Spinal cord (tissue), 10 donors: ENCODE results near the gene DSN1. TPM values are rescaled to one million over a fixed set of nuclear protein-coding genes. Genes with fewer than 3 reads are reported as not detected.

Source experiments
- DNase-seq, 6 donors: peaks; one replicate each; pipeline versions ENCODE4 v3.0.0 to v3.0.0-alpha.2; 2013 to 2015; ENCODE audit warnings: low spot score in 6 of 6, low read depth in 4 of 6
- H3K27ac ChIP-seq: one replicate; pipeline ENCODE4 v1.5.1; 2013; ENCODE audit warnings: low read depth, low read length, control low read depth
- H3K27me3 ChIP-seq: one replicate; pipeline ENCODE4 v1.6.1; 2013; ENCODE audit warnings: low read length; ENCODE audit not compliant: control insufficient read depth, insufficient read depth
- H3K36me3 ChIP-seq: one replicate; pipeline ENCODE4 v1.6.1; 2013; ENCODE audit warnings: low read length; ENCODE audit not compliant: control insufficient read depth, insufficient read depth
- H3K4me1 ChIP-seq: one replicate; pipeline ENCODE4 v1.6.1; 2013; ENCODE audit warnings: low read length; ENCODE audit not compliant: control insufficient read depth, insufficient read depth
- H3K4me3 ChIP-seq: one replicate; pipeline ENCODE4 v1.5.1; 2013; ENCODE audit warnings: low read depth, low read length, control low read depth
- H3K9me3 ChIP-seq: one replicate; pipeline ENCODE4 v1.6.1; 2013; ENCODE audit warnings: low read length; ENCODE audit not compliant: control insufficient read depth, insufficient read depth
- WGBS: methylation state at CpG from one replicate; pipeline ENCODE4 v1.1.5; 2013; ENCODE audit warnings: missing lambda C conversion rate; ENCODE audit not compliant: insufficient coverage; 5-methylcytosine and 5-hydroxymethylcytosine counted together
- polyA plus RNA-seq, 2 donors: library from polyadenylated mRNA; unstranded; fragments of 120-200 nt; gene quantifications; one replicate each; pipeline ENCODE4 v1.2.1, GENCODE V29; 2013; ENCODE audit not compliant: insufficient read length in 2 of 2
- total RNA-seq, 2 donors: library from RNA; depleted of rRNA in 1 of 2; stranded (reverse); fragments of 120-200 nt in 1 of 2; fragments of >200 nt in 1 of 2; gene quantifications; one replicate each; pipeline versions ENCODE4 v1.2.3 to v1.2.4, GENCODE V29; 2013 to 2014
- donor health status: healthy.

DSN1 gene
- total and polyA plus RNA-seq, 4 donors: 12.2 to 14.5 (median 13.4) TPM

DNA sequence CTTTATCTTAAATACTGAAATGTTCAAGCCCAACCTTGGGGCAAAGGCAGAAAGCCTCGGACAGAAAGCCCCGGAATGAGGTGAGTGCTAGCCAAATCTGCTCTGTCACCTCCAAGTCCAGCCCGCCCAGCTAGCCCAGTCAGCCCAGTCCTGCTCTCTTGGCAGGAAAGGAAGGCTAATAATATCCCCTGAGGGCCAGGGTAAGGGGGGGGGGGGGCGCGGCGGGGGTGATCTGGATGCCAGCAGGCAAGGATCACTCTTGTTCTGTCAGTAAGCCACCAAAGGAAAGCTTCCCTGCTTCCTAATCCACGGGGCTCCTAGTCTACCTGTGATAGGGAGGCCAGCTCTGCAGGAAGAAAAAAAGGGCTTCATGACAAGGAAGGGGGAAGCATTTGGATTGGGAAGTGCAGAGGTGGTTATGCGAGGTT, 28.8 kb downstream of the DSN1 start:
- Histone ChIP-seq H3K4me3 (peak overlapping the region; percentile 61), H3K27ac (no peak overlapping the region), H3K27me3 (no peaks in the 10 kb centered on the region), H3K9me3 (no peaks in the 10 kb centered on the region), H3K4me1 (peaks cover 18% of the 10 kb centered on the region), H3K36me3 (peaks cover 6% of the 10 kb centered on the region)
- WGBS: no CpG with 5 or more reads among the region's 8 CpGs
- DNase-seq: peak in 1 of 6 donors; percentile 10

DNA sequence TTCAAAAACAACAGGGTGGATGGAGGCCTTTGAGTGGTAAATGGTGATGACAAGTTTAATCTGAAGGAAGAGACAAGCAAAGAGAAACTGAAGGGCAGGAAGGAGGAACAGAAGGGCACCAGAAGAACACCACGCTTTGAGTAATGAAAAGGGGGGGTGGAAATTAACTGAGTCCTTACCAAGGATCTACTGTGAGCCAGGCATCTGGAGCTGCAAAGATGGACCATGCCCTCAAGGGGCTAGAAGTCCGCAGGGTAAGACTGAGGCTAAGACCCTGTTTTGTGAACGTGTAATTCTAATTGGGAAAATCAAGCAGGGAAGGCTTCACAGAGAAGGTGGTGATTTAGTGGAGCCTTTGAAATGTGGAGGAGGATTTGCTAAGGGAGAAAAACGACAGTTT, 29.3 kb downstream of the DSN1 start:
- Histone ChIP-seq H3K4me3 (no peak overlapping the region), H3K9me3 (no peaks in the 10 kb centered on the region), H3K36me3 (peaks cover 6% of the 10 kb centered on the region), H3K27ac (no peak overlapping the region), H3K27me3 (no peaks in the 10 kb centered on the region), H3K4me1 (peaks cover 18% of the 10 kb centered on the region)
- no peak for DNase-seq
- WGBS: 95% methylated on average over 3 of the region's 4 CpGs

DNA sequence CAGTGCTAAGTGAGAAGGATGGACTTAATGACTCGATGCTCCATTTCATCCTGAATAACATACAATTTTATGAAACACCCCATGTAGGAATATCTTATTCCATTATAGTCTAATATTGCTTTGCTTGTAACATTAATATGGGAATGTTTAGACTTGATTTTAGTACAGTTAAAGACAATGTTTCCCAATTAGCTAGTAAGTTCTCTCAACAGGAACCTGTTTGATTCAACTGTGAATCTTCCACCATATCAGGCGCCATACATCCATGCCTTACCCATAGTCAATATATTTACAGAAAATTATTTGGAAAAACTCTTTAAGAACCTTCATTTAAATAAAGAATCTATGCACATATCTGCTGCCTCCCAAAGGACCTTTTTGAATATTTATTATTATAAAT, 31.0 kb downstream of the DSN1 start:
- no peaks in the 10 kb centered on the region for H3K27me3 ChIP-seq
- no peak for DNase-seq
- no peak overlapping the region for H3K27ac ChIP-seq
- no CpG with 5 or more reads among the region's 2 CpGs for WGBS
- peaks cover 6% of the 10 kb centered on the region for H3K36me3 ChIP-seq
- no peak overlapping the region for H3K4me3 ChIP-seq
- H3K9me3 ChIP-seq: no peaks in the 10 kb centered on the region
- peaks cover 18% of the 10 kb centered on the region for H3K4me1 ChIP-seq

DNA sequence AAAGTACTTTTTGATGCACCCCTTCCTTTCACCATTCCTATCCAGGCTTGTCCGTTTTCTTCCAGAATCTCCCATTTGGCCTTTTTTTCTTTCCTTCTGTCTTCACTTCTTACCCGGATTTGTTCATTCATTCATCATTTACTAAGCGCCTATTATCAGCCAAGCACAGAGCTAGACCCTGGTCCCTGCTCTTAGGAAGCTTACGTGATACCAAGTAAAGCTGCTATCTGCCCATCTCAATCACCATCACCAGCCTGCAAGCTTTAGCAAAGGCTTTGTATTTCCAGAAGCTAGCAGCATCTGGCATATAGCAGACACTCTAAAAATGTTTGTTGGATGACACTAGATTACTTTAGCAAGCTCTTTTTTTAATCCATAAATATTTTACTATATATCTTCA, 32.5 kb downstream of the DSN1 start:
- no peak overlapping the region for H3K4me3 ChIP-seq
- H3K27ac ChIP-seq: no peak overlapping the region
- 68% methylated on average over 3 of the region's 4 CpGs for WGBS
- peaks cover 10% of the 10 kb centered on the region for H3K4me1 ChIP-seq
- no peaks in the 10 kb centered on the region for H3K9me3 ChIP-seq
- H3K36me3 ChIP-seq: peaks cover 6% of the 10 kb centered on the region
- no peaks in the 10 kb centered on the region for H3K27me3 ChIP-seq
- no peak for DNase-seq

DNA sequence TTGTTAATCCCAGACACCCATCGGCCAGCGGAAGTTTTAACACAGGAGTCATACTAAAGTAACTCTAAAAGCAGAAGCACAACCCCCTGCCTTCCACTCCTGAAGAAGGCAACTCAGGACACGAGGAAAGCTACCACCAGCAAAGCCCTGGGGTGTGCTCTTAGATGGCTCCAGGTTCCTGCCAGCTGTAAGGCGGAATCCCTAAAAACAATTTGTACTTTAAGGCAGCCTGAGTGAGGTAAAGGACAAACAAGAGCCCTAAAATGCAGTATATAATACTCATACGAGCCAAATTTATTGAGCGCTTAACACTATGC, 36.4 kb downstream of the DSN1 start:
- no peak overlapping the region for H3K4me3 ChIP-seq
- no peak overlapping the region for H3K27ac ChIP-seq
- no peaks in the 10 kb centered on the region for H3K4me1 ChIP-seq
- 83% methylated on average over 4 of the region's 6 CpGs for WGBS
- H3K36me3 ChIP-seq: no peaks in the 10 kb centered on the region
- H3K9me3 ChIP-seq: no peaks in the 10 kb centered on the region
- DNase-seq: no peak
- H3K27me3 ChIP-seq: no peaks in the 10 kb centered on the region

DNA sequence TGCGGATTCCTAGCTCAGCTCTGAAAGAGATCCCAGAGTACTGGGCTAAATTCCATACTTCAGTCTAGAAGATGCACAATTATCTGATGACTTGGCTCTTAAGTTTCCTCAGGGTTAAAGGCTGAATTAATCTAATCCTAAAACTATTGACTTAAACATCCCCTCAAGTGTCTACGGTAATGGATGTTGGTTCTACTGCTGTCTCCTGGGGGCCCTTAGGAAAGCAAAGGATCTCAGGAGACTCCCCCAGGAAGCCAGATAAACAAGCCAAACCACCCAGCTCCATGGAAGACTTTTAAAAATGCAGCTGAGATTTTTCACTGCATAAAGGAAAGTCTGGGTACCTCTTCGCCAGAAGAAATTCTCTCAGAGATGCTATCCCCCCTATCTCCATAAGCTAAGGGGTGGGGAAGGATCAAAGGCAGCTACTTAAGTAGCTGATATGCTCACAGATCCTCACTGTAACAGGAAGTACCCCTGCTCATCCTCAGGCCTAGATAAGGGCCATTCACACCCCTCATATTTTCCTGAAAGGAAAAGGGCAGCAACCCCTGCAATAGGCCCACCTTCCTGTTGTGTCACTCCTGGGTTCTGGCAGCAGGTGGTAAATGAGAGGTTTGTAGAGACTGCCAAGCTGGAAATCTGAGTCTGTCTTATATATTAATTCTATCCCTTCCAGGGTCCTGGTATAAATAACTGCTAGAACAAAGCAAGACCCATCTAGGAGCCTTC, 36.9 kb downstream of the DSN1 start:
- 83% methylated on average over 1 of the region's 3 CpGs for WGBS
- Histone ChIP-seq H3K4me3 (no peak overlapping the region), H3K27ac (no peak overlapping the region), H3K36me3 (no peaks in the 10 kb centered on the region), H3K9me3 (no peaks in the 10 kb centered on the region), H3K4me1 (no peaks in the 10 kb centered on the region), H3K27me3 (no peaks in the 10 kb centered on the region)
- DNase-seq: no peak

GRCh38 chr20:36732456-36732855, 41.1 kb downstream of the DSN1 start:
- Histone ChIP-seq H3K36me3 (no peaks in the 10 kb centered on the region), H3K4me1 (no peaks in the 10 kb centered on the region)
- 89% methylated on average over 1 of the region's 1 CpG for WGBS

GRCh38 chr20:36728986-36729385, 44.6 kb downstream of the DSN1 start:
- no peak for DNase-seq
- no peaks in the 10 kb centered on the region for H3K4me1 ChIP-seq
- no peaks in the 10 kb centered on the region for H3K27me3 ChIP-seq
- H3K9me3 ChIP-seq: no peaks in the 10 kb centered on the region
- 100% methylated on average over 1 of the region's 3 CpGs for WGBS
- no peak overlapping the region for H3K4me3 ChIP-seq
- H3K36me3 ChIP-seq: no peaks in the 10 kb centered on the region
- no peak overlapping the region for H3K27ac ChIP-seq

More at GRCh38 chr20:36732456-36732855, 41.1 kb downstream of the DSN1 start:
- H3K27ac ChIP-seq: no peak overlapping the region
- DNase-seq: no peak
- H3K27me3 ChIP-seq: no peaks in the 10 kb centered on the region
- no peaks in the 10 kb centered on the region for H3K9me3 ChIP-seq
- H3K4me3 ChIP-seq: no peak overlapping the region

DNA sequence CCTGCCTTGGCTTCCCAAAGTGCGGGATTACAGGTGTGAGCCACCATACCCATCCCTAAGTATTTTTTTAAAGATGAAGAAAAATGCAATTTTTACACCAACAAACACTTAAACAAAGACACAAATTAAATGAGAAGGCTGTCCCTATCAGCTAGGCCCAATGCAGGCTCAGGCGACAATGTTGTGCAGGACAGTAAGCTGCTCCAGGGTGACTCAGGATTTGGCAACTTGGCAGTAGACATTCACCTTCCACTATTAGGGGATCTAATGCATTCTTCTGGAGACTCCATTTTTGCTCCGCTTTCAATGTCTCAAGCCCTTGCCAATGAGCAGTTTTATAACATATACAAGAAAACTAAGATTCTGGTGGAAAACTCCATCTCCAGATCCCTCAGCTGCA, 47.4 kb downstream of the DSN1 start:
- H3K27ac ChIP-seq: no peak overlapping the region
- DNase-seq: no peak
- H3K27me3 ChIP-seq: no peaks in the 10 kb centered on the region
- no peaks in the 10 kb centered on the region for H3K9me3 ChIP-seq
- 88% methylated on average over 1 of the region's 3 CpGs for WGBS
- no peak overlapping the region for H3K4me3 ChIP-seq
- no peaks in the 10 kb centered on the region for H3K36me3 ChIP-seq
- no peaks in the 10 kb centered on the region for H3K4me1 ChIP-seq

- DNase-seq: no peak
- Histone ChIP-seq H3K27me3 (no peaks in the 10 kb centered on the region), H3K27ac (no peak overlapping the region), H3K9me3 (no peaks in the 10 kb centered on the region), H3K4me1 (no peaks in the 10 kb centered on the region), H3K4me3 (no peak overlapping the region), H3K36me3 (peaks cover 21% of the 10 kb centered on the region)
- WGBS: 100% methylated on average over 1 of the region's 3 CpGs
Measured at GRCh38 chr20:36720510-36720909, 53.1 kb downstream of the DSN1 start.
